ENCODE results near the gene DNAJA3.

DNA sequence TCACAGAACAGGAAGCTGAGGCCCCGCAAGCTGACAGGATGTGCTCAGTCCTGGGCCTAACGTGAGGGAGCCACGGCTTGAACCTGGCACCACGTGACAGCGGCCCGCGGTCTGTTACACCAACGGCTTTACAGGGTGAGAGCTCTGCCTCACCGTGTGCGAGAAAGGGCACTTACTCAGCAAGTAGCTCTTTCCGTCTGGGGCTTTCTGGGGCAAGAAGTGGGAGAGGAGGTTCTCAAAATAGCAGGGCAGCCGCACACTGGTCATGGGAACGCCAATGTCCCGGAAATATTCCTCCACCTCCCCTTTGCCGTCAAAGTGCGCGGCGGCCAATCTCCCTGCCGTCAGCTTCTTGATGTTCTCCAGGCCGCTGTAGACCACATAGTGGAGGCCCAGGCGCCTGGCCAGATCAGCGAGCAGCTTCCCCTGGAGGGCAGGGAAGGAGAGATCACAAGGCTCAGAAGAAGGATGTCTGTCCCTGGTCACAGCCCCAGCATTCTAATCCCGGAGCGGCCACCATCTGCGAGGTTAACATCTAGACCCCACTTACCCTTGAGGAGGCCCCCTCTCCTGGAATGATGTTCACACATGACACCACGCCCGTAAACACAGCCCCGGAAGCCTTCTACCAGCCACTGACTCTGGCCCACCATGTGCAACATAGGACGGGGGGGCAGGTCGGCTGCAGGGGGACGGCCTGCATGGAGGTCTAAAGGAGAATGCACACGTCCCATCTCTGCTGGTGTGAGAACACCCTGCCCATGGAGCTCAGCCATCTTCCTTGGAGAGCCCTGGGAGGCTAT, 40.5 kb downstream of the DNAJA3 start:
- TF ChIP-seq EZH2 (IDR thresholded peaks at IDR 0.05; ENCODE audit: insufficient read depth, poor library complexity, severe bottlenecking), result no peak
- TF ChIP-seq EZH2phosphoT487 (IDR thresholded peaks at IDR 0.05; ENCODE audit: insufficient read depth, low read depth), result no peak
